ENCODE data around the gene GABARAP.
A peak's percentile ranks its signal among the peaks of the same experiment; 100 is the strongest.

GABARAP gene

DNA sequence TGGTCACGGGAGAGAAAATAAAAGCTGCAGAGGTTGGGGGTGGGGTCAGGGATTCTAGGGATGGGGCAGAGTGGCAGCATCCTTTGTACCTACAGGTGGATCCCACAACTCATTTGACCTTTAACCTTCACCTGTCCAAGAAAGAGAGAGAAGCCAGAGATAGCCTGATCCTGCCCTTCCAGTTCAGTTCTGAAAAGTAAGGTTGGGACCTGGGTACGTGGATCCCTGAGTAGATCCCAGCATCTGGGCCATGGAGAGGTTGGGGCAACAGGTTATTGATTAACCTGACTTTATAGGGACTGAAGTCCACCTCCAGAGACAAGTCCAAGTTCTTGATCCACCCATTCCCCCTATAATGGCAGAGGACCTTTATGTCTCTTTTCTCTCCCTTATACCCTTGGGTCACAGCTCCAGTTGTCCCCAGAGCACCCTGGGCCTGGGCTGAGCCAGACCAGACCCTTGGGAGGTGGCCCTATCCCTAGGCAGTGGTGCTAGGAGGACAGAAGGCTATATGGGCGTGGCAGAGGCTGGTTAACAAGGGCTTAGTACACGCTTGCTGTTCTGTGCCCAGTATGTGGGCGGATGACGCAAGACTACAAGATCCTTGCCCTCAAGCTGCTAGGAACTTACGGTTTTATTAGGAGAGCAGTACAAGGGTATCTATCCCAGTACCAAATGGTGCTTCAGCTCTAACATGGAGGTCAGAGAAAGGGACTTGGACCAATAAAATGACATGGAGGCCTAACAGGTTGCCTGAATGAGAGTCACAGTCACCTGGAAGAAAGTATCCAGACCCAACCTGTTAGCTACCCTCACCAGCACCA, 16.7 kb upstream of the GABARAP start:
- no peak overlapping the region for H2AFZ ChIP-seq (ENCODE audit: low read depth)
- TF ChIP-seq, protein P1, sequence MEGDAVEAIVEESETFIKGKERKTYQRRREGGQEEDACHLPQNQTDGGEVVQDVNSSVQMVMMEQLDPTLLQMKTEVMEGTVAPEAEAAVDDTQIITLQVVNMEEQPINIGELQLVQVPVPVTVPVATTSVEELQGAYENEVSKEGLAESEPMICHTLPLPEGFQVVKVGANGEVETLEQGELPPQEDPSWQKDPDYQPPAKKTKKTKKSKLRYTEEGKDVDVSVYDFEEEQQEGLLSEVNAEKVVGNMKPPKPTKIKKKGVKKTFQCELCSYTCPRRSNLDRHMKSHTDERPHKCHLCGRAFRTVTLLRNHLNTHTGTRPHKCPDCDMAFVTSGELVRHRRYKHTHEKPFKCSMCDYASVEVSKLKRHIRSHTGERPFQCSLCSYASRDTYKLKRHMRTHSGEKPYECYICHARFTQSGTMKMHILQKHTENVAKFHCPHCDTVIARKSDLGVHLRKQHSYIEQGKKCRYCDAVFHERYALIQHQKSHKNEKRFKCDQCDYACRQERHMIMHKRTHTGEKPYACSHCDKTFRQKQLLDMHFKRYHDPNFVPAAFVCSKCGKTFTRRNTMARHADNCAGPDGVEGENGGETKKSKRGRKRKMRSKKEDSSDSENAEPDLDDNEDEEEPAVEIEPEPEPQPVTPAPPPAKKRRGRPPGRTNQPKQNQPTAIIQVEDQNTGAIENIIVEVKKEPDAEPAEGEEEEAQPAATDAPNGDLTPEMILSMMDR (conservative IDR thresholded peaks at IDR 0.05; ENCODE audit: low read depth, low read length) = no peak
- no peaks in the 10 kb centered on the region for H3K36me3 ChIP-seq (ENCODE audit: insufficient read depth)
- H3K4me3 ChIP-seq (IDR thresholded peaks at IDR 0.05; ENCODE audit: insufficient read depth, low read depth, low read length) = no peak overlapping the region
- H4K20me1 ChIP-seq (ENCODE audit: insufficient read depth) = no peaks in the 10 kb centered on the region
- H3K27me3 ChIP-seq (ENCODE audit: insufficient read depth, low read depth) = no peaks in the 10 kb centered on the region; the same call in 1 of the 2 replicates
- H3K9ac ChIP-seq = no peak overlapping the region
- H3K27ac ChIP-seq = no peak overlapping the region
- no peaks in the 10 kb centered on the region for H3K4me1 ChIP-seq (ENCODE audit: low read depth, poor library complexity, severe bottlenecking)
- H3K4me2 ChIP-seq = no peak overlapping the region
- H3K79me2 ChIP-seq (ENCODE audit: insufficient read depth, low read depth) = no peaks in the 10 kb centered on the region

DNA sequence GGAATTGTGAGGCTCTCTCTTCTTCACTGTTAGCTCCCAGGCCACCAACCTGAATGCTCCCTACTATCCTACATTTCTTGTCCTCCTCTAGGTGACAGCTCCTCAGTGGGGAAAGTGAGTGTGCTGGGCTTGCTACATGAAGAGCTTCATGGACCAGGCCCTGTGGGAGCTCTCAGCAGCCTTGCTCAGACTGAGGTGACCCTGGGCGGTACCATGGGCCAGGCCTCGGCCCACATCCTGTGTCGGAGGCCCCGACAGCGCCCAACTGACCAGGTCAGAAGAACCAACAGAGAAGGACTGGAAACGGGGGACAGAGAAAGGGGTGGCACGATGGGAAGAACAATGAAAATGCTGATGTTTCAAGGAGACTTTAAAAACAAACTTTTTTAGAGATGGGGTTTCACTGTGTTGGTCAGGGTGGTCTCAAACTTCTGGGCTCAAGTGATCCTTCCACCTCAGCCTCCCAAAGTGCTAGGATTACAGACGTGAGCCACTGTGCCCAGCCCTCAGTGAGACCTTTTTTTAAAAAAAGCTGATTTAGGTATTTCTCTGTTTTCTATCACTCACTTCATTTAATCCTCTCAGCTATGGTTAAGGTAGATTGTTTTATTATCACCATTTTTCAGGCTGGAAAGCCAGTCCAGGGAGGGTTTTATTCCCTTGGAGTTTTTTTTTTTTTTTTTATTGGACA, 14.7 kb upstream of the GABARAP start:
- no peak overlapping the region for H2AFZ ChIP-seq (ENCODE audit: low read depth)
- H3K36me3 ChIP-seq (ENCODE audit: insufficient read depth) = no peaks in the 10 kb centered on the region
- no peaks in the 10 kb centered on the region for H3K27me3 ChIP-seq (ENCODE audit: insufficient read depth, low read depth)
- TF ChIP-seq, protein P1 (conservative IDR thresholded peaks at IDR 0.05; ENCODE audit: low read depth, low read length) = no peak
- H3K4me1 ChIP-seq (ENCODE audit: low read depth, poor library complexity, severe bottlenecking) = no peaks in the 10 kb centered on the region
- no peak overlapping the region for H3K27ac ChIP-seq
- no peak overlapping the region for H3K4me3 ChIP-seq (IDR thresholded peaks at IDR 0.05; ENCODE audit: insufficient read depth, low read depth, low read length)
- no peak overlapping the region for H3K9ac ChIP-seq
- H3K4me2 ChIP-seq = no peak overlapping the region
- no peaks in the 10 kb centered on the region for H3K79me2 ChIP-seq (ENCODE audit: insufficient read depth, low read depth)
- H4K20me1 ChIP-seq (ENCODE audit: insufficient read depth) = no peaks in the 10 kb centered on the region

DNA sequence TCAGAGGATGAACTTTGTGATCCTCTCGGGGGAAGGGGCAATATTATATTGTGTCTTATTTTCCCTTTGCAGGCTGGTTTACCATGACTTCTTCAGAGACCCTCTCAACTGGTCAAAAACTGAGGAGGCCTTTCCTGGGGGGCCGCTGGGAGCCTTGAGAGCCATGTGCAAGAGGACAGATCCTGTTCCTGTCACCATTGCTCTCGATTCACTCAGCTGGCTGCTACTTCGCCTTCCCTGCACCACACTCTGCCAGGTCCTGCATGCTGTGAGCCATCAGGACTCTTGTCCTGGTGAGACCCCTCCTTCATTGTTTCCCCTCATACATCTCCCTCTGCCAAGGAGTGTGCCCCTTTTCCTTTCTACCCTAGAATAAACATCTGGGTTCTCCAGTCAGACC, 12.3 kb upstream of the GABARAP start:
- no peaks in the 10 kb centered on the region for H3K27me3 ChIP-seq (ENCODE audit: insufficient read depth, low read depth)
- no peak overlapping the region for H3K27ac ChIP-seq
- no peak overlapping the region for H3K9ac ChIP-seq
- no peak overlapping the region for H2AFZ ChIP-seq (ENCODE audit: low read depth)
- no peak overlapping the region for H3K4me3 ChIP-seq (IDR thresholded peaks at IDR 0.05; ENCODE audit: insufficient read depth, low read depth, low read length)
- H3K36me3 ChIP-seq (ENCODE audit: insufficient read depth) = no peaks in the 10 kb centered on the region
- no peak overlapping the region for H3K4me2 ChIP-seq
- TF ChIP-seq, protein P1 (conservative IDR thresholded peaks at IDR 0.05; ENCODE audit: low read depth, low read length) = no peak
- H3K4me1 ChIP-seq (ENCODE audit: low read depth, poor library complexity, severe bottlenecking) = no peaks in the 10 kb centered on the region
- no peaks in the 10 kb centered on the region for H3K79me2 ChIP-seq (ENCODE audit: insufficient read depth, low read depth)
- no peaks in the 10 kb centered on the region for H4K20me1 ChIP-seq (ENCODE audit: insufficient read depth)

DNA sequence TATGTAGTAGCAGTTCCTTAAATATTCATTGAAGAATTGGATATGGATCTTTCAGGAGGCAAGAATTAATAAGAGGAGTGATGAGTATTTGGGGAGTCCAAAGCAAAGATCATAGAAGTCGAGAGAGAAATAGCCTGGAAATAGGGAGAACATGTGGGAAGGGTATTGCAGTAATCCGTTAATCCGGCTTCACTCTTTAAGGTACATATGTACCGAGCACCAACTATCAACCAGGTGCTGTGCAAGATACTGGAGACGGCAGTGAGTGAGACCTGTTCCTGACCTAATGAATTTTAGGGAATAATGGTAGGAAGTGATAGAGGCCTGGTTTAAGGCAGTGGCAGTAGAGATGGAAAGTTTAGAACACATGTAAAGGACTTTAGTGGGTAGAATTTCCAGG, 10.8 kb upstream of the GABARAP start:
- Histone ChIP-seq H3K27ac (no peak overlapping the region; the same call in 1 of the 2 replicates), H3K4me1 (ENCODE audit: low read depth, poor library complexity, severe bottlenecking) (no peaks in the 10 kb centered on the region), H3K79me2 (ENCODE audit: insufficient read depth, low read depth) (no peaks in the 10 kb centered on the region), H2AFZ (ENCODE audit: low read depth) (no peak overlapping the region), H3K27me3 (ENCODE audit: insufficient read depth, low read depth) (no peaks in the 10 kb centered on the region), H3K9ac (no peak overlapping the region), H3K36me3 (ENCODE audit: insufficient read depth) (no peaks in the 10 kb centered on the region), H3K4me3 (IDR thresholded peaks at IDR 0.05; ENCODE audit: insufficient read depth, low read depth, low read length) (no peak overlapping the region), H3K4me2 (peak overlapping the region; percentile 39; the same call in 1 of the 2 replicates), H4K20me1 (ENCODE audit: insufficient read depth) (no peaks in the 10 kb centered on the region)
- TF ChIP-seq, protein P1 (conservative IDR thresholded peaks at IDR 0.05; ENCODE audit: low read depth, low read length) = no peak
